Measurements from ENCODE around the gene GK.
"Not testable (repeated sequence)": the region's sequence is repeated elsewhere in the genome, so short reads cannot be mapped to it uniquely, and the experiment has no call there.

GK gene

DNA sequence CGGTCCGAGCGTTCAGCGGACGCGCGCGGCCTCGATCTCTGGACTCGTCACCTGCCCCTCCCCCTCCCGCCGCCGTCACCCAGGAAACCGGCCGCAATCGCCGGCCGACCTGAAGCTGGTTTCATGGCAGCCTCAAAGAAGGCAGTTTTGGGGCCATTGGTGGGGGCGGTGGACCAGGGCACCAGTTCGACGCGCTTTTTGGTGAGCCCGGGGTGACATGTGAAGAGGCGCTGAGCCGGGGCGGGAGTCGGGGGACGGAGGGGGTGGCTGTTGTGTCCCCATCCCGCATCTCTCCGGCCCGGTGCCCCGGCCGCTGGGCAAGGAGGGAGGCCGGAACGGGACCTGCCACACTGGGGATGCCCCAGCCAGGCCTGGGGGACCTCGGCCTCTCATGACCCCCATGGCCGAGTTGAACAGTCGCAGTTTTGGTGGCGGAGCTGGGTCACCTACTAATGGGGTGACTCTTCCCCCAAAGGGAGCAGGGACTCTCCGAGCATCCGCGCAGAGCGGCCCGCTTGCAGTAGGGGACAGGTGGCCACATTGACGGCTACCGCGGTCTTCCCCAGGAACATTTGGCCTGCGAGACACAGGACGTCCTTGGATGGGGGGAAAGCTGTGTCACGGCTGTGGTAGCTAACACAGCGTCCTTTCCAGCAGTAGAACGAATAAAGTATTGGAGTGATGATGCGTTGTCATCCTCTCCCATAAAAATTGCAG lies at the start of gene GK:
Gene GK (plus strand): TSS at position 9 of the 717 bp plus-strand sequence. CDS start 115 bp downstream, at position 124.
- no peak for DNase-seq (ENCODE audit: low read depth)

DNA sequence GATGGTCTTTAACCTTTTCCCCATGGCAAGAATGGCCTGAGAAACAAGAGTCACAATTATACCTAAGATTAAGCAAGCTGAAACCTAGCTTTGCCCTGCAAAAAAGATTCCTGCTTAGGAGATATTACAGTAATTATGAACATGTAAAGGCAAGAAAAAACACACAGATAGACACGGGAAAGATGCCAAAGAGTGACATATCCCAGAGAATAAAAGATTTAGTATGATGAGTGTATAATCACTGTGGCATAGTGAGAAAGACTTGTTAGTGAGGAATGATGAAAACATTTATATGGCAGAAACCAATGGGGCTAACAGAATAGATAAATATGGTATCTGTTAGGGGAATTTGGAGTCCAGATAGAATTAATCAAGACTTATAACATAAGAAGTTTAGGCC lies 46.1 kb upstream of the GK start:
- no peak for DNase-seq (ENCODE audit: low read depth)

DNA sequence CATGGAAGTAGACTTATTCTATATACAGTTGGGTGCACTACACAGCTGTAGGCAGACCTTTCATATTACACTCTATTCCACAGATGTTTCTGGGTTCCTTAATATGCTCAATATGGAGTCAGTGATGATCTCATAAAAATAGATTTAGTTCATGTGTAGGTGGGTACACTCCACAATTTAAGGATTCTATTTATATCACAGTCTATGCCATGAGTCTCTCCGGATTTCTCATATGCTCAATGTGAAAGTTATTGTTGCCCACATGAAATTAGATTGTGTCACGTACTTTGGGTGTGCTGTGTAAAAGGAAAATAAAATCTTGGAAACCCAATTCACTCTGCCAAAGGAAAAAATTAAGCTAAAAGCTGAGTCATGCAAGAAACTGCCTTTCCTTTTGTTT lies 43.2 kb upstream of the GK start:
- no peak for DNase-seq (ENCODE audit: low read depth)

DNA sequence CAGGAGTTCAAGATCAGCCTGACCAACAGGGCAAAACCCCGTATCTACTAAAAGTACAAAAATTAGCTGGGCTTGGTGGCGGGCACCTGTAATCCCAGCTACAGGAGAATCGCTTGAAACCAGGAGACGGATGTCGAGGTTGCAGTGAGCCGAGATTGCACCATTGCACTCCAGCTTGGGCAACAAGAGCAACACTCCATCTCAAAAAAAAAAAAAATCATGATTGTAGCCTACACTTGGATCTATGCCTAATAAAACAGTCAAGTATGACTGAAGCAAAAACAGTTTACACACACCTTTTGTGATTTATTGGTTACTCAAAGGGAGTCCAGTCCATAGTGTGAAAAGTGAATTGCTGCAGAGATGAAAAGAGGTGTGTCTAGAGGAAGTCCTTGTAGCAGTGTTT lies 41.0 kb upstream of the GK start:
- no peak for DNase-seq (ENCODE audit: low read depth)

DNA sequence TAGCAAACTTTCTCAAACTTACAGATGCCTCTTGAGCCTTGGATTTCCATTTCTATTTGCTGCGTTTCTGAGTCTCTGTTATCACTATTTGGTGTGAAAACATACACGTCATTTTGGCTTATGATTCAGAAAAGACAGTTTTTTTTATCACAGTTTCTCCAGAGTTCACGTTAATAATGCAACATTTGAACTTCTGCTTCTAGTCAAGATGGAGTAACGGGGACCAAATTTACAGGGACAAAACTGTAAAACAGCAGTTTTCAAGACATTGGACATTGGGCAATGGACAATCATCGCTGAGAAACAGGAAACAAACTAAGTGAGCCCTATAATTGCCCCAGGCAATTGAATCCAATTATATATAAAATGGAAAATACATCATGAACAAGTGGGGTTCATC lies 39.5 kb upstream of the GK start:
- no peak for DNase-seq (ENCODE audit: low read depth)

DNA sequence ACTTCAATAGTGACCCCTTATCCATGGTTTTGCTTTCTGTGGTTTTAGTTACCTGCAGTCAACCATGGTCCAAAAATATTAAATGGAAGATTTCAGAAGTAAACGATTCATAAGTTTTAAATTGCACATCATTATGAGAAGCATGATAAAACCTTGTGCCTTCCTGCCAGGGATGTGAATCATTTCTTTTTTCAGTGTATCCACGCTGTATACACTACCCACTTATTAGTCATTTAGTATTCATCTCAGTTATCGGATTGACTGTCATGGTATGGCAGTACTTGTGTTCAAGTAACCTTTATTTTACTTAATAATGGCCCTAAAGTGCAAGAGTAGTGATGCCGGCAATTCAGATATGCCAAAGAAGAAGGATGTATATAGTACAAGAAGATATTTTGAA lies 38.0 kb upstream of the GK start:
- DNase-seq (ENCODE audit: low read depth) = peak; percentile 18

DNA sequence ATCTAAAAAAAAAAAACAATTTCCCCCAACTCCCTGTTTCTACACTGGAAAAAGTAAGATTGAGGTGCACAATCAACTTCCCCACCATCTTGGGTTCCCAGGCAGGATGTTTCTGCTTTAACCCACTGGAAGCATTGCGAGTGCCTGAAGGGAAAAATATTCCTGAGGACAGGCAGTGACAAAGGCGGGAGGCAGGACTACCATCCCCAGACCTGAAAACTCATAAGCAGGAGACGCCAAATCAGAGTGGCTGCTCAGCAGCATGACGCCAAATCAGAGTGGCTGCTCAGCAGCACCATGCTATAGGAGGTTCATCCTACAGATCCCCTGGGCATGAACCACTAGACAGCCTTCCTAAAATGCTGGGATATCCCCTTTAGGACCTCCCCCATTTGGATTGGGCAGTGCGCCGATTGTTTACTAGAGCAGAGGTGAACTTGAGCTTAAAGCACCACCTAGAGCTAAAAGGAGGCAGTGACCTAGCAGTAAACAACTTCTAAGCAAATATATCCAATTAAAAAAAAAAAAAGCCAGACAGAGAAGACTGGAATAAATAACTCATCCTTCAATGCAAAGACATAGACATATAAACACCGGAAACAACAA lies 35.0 kb upstream of the GK start:
- no peak for DNase-seq (ENCODE audit: low read depth)

DNA sequence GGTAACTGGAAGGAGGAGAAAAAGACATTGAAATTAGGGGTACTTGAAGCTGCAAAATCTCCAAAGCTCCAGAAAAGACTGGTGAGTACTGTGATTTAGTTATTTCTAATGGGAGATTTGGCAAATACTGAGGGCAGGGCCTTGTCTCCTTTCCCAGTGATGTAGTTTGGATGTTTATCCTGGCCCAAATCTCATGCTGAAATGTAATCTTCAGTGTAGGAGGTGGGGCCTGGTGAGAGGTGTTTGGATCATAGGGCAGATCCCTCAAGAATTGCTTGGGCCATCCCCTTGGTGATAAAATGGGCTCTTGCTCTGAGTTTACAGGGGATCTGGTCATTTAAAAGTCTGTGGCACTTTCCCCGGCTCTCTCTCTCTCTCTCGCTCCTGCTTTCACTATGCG lies 33.1 kb upstream of the GK start:
- DNase-seq (ENCODE audit: low read depth) = peak; percentile 34

DNA sequence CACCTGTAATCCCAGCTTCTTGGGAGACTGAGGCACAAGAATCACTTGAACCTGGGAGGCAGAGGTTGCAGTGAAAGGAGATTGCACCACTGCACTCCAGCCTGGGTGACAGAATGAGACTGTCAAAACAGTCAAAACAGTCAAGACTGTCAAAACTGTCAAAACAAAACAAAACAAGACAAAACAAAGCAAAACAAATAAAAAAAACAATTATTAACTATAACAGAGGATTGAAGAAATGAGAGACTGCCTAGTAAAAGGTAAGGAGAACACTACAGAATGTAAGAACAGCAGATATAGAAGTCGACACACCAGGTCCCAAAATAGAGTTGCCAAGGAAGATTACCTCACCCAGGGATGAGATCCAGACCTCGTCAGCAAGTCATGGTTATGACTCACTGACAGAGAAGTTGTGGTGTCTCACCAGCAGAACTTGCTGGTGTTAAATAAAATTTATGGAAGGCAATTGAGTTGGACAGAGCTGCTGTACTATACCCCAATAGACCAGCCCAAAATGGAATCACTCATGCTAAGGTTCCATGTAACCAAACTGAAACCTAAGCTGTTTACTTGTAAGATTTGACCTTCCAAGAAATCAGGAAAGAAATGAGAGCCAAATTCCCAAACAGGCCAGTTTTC lies 32.1 kb upstream of the GK start:
- peak; percentile 85 for DNase-seq (ENCODE audit: low read depth)

DNA sequence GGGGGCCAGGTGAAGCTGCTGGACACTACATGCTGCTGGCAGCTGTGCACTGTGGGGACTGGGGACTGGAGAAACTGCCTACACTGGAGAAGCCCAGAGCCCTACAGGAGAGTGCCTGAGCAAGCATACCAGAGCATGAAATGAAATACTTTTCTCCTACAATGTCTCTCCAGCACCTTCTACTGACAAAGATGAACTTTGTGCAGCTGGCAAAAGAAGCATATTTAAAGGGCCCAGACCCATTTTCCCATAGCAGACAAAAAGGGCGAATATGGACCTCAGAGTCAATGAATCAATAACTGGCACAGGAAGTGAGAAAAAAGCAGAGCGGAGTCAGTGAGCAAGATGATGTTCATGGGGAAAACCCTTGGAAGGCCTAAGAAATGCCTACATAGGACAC lies 30.9 kb upstream of the GK start:
- no peak for DNase-seq (ENCODE audit: low read depth)

DNA sequence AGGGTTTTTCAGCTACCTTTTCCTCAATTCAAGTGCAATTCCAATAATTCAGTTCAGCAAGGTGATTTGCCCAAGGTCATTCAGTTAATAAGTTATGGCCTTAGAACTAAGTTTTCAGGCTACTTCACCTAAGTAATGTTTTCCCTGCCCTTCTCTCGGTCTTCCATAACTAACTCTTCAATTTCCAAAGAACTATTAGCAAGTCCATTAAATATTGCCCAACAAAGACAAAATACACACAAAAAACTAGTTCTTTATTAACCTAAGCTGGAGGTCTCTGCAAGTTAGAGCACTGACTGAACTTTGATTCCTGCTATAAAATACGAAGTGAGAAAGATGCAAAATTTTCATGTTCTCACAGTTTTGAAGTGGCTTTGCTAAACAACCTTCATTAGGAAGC lies 26.8 kb upstream of the GK start:
- DNase-seq (ENCODE audit: low read depth) = no peak

DNA sequence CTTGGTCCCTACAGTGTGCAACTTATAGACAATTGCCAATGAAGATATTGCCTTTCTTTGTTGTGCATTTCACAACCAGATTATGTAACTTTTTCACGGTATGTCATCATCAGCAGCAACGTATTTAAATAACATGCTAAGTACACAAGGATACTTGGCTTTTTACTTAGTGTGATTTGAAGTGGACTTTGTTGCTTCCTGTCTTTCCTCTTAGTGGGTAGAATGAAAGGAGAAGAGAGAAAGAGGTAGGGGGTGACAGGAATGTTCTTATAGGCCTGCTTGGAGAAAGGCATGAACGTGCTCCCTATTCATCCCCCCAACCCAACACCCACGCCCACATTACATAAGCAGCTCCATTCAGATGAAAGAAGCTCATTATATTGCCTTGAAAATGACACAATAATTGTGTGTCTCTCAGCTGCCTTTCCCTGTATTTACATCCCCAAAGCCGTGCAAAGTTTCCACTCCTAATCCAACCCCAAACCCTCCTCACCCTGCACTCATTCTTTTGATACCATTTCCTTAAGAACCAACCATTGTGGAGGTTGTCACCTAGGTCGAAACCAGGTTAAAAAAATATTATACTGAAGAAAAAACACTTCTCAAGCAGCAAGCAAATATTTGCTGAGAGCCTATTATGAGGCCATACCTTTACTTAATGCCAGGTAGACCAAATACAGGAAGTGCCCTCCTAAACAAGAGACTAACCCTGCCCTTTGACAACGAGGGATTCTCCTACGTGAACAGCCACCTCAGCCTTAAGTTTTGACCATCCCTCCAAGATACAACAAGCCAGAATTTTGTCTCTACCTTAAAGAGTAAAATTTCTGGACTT lies 25.2 kb upstream of the GK start:
- DNase-seq (ENCODE audit: low read depth) = no peak

DNA sequence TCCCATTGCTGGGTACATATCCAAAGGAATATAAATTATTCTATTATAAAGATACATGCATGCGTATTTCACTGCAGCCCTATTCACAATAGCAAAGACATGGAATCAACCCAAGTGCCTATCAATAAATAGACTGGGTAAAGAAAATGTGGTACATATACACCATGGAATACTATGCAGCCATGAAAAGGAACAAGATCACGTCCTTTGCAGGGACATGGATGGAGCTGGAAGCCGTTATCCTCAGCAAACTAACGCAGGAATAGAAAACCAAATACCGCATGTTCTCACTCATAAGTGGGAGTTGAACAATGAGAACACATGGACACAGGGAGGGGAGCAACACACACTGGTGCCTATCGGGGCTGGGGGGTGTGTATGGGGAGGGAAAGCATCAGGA lies 19.2 kb upstream of the GK start:
- DNase-seq (ENCODE audit: low read depth) = not testable (repeated sequence)

DNA sequence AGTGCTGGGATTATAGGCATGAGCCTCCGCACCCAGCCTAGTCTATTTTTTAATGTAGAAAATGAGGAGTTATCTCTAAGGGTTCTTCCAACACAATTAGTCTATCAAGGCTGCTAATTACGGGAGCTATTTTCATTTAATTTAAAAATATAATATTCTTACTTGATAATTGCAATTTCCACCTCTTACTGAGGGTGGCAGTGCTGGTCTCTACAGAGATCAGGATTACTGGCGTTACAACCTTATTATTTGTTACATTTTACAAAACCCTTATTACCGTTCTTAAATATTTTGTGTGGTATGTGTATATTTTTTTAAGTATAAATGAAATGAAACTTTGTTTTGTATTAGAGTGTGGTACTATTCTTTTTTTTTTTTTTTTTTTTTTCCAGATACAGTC lies 17.6 kb upstream of the GK start:
- no peak for DNase-seq (ENCODE audit: low read depth)

DNA sequence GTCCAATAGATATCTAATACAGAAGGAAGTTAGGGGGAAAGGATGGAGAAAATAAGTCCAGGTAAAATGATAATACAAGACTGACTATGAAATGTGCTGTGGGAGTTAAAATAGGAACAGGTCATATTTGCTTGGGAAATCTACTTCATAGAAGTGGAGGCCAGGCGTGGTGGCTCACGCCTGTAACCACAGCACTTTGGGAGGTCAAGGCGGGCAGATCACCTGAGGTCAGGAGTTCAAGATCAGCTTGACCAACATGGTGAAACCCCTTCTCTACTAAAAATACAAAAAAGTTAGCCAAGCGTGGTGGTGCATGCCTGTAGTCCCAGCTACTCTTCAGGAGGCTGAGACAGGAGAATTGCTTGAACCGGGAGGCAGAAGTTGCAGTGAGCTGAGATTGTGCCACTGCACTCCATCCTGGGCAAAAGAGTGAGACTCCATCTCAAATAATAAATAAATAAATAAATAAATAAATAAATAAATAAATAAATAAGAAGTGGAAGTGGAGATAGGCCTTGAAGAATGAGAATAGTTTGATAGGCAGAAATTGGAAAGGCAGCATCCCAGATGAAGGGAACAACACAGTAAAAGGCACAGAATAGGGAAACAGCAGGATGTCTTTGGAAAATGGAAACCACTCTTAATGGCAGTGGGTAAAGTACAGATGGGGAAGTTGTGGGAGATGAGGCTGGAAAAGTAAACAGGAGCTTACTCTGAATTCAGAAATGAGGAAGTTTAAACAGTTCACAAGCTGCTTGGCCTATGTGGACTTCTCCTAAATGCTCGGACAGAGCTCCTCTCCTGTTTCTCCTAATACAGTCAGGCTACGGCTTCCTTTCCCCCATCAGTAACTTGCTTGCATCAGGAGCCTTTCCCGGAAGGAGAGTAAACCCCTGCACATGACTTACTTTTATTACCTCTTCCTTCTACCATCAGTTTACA lies 15.1 kb upstream of the GK start:
- DNase-seq (ENCODE audit: low read depth) = no peak

DNA sequence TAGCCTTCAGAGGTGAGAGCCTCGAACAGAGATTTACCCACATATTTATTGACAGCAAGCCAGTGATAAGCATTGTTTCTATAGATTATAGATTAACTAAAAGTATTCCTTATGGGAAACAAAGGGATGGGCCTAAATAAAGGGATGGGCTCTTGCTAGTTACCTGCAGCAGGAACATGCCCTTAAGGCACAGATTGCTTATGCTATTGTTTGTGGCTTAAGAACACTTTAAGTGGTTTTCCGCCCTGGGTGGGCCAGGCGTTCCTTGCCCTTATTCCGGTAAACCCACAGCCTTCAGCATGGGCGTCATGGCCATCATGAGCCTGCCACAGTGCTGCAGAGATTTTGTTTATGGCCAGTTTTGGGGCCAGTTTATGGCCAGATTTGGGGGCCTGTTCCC lies 13.5 kb upstream of the GK start:
- DNase-seq (ENCODE audit: low read depth) = not testable (repeated sequence)

DNA sequence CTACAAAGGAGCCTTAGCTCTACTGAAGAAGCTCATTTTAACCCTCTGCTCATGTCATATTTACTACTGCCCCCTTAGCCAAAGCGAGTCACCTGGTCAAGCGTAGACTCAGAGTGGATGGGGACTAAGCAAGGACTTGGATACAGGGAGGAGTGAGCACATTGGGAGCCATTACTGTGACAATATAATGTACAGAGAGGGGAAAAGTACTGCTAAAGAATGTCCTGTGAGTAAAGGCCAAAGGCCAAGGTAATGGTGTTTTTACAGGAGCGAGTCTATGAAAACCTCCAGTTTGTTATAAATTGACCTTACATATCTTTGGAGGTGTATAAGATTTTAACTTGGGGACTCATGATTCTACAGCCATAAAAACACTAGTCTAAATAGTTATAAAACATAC lies 10.6 kb upstream of the GK start:
- no peak for DNase-seq (ENCODE audit: low read depth)

DNA sequence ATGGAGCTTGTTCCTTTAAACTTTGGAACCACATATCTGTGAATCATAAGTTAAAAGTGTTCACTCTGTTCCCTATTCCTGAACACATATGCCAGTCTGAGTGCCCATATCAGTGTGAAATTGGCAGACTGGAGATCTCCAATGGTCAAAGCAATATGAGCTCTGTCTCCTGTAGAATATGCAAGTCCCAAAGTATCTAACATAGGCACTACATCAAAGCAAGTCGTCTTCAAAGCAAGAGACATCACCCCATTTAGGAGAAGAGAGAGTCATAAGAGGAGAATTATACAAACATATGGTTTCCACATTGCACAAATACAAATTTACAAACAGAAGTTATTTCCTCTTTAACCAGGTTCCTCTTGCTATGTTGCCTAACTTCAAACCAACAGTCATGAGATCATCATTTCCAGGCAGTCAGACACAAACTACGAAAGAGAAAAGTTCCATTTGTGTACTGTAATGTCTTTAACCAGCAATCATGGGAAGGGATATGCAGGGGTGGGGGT lies 9.9 kb upstream of the GK start:
- DNase-seq (ENCODE audit: low read depth) = no peak

DNA sequence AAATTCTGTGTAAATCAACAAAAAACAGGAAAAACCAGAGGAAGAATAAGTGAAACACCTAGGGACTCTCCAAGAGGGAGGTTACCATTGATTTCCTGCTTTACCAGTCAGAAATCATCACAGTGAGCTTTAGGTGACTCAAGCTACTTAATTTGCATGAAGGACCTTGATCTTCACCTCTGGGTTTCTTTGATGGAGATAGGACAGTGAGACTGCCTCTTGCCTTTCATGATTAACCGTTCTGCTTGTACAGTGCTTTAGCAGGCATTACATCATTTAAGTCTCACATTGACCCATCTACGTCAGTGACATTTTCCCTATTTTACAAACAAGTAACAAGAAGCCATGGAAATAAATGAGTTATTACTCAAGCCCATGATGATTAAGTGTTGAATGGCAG lies 3.4 kb upstream of the GK start:
- DNase-seq (ENCODE audit: low read depth) = no peak

DNA sequence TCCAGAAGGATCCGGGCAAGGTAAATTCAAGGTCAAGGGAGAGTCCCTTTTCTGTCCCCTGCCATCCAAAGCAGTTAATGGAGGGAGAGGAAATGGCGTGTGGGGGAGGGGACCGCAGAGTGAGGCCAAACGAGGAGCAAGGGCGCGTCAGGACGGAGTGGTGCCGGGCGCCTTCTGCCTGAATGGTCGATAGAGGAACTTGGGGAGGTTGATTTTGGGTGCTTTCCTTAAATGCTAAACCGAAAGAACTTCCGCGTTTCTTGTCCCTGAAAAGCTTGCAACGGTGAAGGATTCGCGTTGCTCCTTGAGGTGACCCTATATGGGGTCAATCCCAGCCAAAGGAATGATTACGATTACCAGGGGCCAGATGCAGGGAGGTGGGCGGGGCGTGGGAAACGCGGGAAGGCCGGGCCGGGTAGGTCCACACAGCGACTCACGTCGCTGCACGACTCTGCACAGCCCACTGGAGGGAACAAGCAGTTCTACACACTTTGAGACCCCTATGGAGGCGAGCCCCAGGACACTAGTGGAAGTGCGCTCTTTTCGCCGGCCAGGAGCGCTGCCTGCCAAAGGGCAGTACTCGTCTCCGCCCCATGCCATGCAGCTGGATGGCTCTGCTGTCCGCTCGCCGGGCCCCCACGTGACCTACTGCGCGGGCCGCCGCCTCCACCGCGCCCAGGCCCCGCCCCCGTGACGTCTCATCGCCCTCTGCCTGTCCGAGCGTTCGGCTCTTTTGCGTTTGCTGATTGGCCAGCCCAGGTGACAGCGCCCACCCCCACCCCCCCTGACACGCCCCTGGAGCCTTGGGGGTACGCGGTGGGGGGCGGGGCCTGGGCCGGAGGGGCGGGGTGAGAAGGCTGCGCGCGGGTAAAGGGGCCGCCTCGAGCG lies 452 bp upstream of the GK start:
- DNase-seq (ENCODE audit: low read depth) = peak; percentile 83
